ENCODE data around the gene GRIN2A.

- TF ChIP-seq CTCF (IDR thresholded peaks at IDR 0.05) (no peak), POLR2A (IDR thresholded peaks at IDR 0.05) (no peak)
Measured at GRCh38 chr16:9932000-9932399, 250.2 kb downstream of the GRIN2A start.

Measured in adrenal gland (tissue), 5 donors.